Measurements from ENCODE around the gene IGSF9B.
A peak's percentile ranks its signal among the peaks of the same experiment; 100 is the strongest.

IGSF9B gene

DNA sequence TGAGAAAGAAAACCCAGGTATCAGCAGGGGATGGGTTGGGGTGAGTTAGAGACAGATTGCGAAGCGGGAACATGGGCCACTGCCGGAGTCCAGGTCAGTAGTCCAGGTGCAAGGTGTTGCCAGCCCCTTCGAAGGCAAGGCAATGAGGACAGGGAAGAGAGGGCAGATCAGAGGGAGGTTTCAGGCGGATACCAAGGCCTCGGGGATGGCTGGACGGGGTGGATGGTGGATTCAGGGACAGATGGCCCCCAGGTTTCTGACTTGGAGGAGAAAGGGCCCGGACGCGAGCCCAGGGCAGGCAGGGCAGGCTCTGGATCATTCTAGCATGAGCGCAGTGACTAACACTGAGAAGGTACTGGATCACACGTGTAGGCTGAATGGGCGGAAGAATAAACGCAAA is 25.4 kb upstream of the IGSF9B start:
- Histone ChIP-seq H3K9ac (ENCODE audit: low read depth, low read length) (no peak overlapping the region), H3K9me3 (ENCODE audit: insufficient read depth, low read depth, low read length) (no peaks in the 10 kb centered on the region), H3K27ac (ENCODE audit: low read length) (no peak overlapping the region), H3K4me3 (ENCODE audit: low read length) (no peak overlapping the region), H3K36me3 (ENCODE audit: insufficient read depth, low read depth, low read length) (no peaks in the 10 kb centered on the region), H3K27me3 (ENCODE audit: insufficient read depth, low read length) (no peaks in the 10 kb centered on the region), H3K4me1 (ENCODE audit: insufficient read depth, low read length) (no peaks in the 10 kb centered on the region)

DNA sequence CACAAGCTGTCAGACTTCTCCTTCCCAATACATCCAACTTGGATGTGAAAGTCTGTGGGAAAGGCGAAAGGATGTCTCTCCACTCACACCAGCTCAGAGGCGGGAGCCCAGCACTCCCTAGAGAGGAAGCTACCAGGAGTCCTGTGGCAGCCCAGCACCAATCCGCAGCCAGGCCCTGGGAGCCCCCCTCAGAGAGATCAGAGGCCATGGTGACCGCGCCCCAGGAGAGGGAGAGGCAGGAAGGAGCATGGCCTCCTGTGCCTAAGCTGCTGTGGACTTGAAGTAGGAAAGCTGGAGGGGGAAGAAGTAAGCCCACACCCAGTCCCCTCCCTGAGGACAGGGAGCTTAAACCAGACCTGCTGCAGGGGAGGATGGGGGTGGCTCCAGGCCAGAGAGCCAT is 24.4 kb upstream of the IGSF9B start:
- Histone ChIP-seq H3K27me3 (ENCODE audit: insufficient read depth, low read length) (no peaks in the 10 kb centered on the region), H3K4me3 (ENCODE audit: low read length) (no peak overlapping the region), H3K4me1 (ENCODE audit: insufficient read depth, low read length) (no peaks in the 10 kb centered on the region), H3K9me3 (ENCODE audit: insufficient read depth, low read depth, low read length) (no peaks in the 10 kb centered on the region), H3K9ac (ENCODE audit: low read depth, low read length) (no peak overlapping the region), H3K36me3 (ENCODE audit: insufficient read depth, low read depth, low read length) (no peaks in the 10 kb centered on the region), H3K27ac (ENCODE audit: low read length) (no peak overlapping the region)

DNA sequence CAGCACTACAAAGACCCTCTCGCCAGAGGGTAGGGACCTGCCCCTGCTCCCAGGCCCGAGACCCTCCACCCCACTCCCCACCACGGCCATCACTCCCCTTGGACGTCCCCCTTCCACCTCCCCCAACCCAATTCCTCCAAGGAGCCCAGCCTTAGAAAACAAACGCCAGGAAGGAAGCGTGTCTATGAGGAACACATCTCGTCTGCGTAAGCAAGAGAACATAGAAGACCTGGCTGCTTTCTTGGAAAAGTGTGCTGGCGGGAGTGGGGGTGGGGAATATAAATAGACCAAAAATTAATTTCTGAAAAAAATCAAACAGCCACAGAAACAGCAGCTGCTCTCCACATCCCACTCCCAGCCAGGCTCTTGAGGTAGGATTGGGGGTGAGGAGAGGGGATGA is 23.9 kb upstream of the IGSF9B start:
- no peak overlapping the region for H3K27ac ChIP-seq (ENCODE audit: low read length)
- H3K9ac ChIP-seq (ENCODE audit: low read depth, low read length) = no peak overlapping the region
- H3K9me3 ChIP-seq (ENCODE audit: insufficient read depth, low read depth, low read length) = no peaks in the 10 kb centered on the region
- 0 out of 2 replicates have a peak, but pooled peaks cover 2% of the 10 kb centered on the region for H3K27me3 ChIP-seq (ENCODE audit: insufficient read depth, low read length)
- no peak overlapping the region for H3K4me3 ChIP-seq (ENCODE audit: low read length)
- H3K4me1 ChIP-seq (ENCODE audit: insufficient read depth, low read length) = no peaks in the 10 kb centered on the region
- H3K36me3 ChIP-seq (ENCODE audit: insufficient read depth, low read depth, low read length) = no peaks in the 10 kb centered on the region

DNA sequence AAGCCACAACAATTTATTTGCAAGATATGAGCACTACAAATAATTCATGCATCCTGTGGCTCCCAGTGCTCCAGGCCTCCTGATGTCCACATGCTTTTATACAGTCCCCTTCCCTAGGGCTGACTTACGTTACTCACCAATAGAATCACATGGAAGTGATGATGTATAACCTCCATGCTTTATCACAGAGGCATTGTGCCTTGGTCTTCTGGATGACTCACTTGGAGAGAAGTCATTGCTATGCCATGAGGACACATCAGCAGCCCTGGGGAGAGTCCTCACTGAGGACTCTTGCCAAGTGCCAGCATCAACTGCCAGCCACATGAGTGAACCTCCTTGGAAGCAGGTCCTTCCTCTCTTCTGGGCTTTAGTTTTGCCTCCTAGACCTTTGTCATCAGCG is 22.0 kb upstream of the IGSF9B start:
- Histone ChIP-seq H3K36me3 (ENCODE audit: insufficient read depth, low read depth, low read length) (no peaks in the 10 kb centered on the region), H3K27me3 (ENCODE audit: insufficient read depth, low read length) (0 out of 2 replicates have a peak, but pooled peaks cover 3% of the 10 kb centered on the region), H3K4me3 (ENCODE audit: low read length) (no peak overlapping the region), H3K9ac (ENCODE audit: low read depth, low read length) (no peak overlapping the region), H3K27ac (ENCODE audit: low read length) (no peak overlapping the region), H3K4me1 (ENCODE audit: insufficient read depth, low read length) (no peaks in the 10 kb centered on the region), H3K9me3 (ENCODE audit: insufficient read depth, low read depth, low read length) (no peaks in the 10 kb centered on the region)

DNA sequence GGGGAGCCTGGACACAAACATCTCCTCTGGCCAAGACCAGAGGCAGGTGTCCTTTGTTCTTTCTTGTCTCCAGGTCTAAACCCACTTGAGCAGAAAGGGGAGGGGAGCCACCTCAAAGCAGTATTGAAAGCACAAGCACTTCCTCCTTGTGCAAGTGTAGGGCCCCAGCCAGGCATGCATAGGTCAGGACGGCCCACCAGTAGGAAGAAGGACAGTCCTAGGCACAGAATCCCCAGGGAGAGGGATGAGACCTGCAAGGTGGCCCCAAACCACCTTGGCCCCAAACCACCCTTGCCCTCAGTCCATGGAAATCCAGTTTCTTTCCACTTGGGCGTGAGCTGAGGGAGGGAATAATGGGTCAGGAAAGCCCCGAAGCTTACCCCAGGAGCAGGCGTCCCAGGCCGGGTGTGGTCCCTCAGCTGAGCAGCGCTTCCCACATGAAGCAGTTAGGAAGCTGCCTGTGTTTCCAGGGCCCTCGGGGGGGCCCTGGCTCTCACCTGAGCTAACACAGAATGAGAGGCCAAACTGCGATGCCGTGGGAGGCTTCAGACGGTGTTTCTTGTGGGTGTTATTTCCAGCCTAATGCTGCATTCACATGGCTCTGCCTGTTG is 20.4 kb upstream of the IGSF9B start:
- Histone ChIP-seq H3K9ac (ENCODE audit: low read depth, low read length) (no peak overlapping the region), H3K4me1 (ENCODE audit: insufficient read depth, low read length) (no peaks in the 10 kb centered on the region), H3K27ac (ENCODE audit: low read length) (no peak overlapping the region), H3K4me3 (ENCODE audit: low read length) (no peak overlapping the region), H3K36me3 (ENCODE audit: insufficient read depth, low read depth, low read length) (no peaks in the 10 kb centered on the region), H3K9me3 (ENCODE audit: insufficient read depth, low read depth, low read length) (no peaks in the 10 kb centered on the region), H3K27me3 (ENCODE audit: insufficient read depth, low read length) (0 out of 2 replicates have a peak, but pooled peaks cover 3% of the 10 kb centered on the region)

DNA sequence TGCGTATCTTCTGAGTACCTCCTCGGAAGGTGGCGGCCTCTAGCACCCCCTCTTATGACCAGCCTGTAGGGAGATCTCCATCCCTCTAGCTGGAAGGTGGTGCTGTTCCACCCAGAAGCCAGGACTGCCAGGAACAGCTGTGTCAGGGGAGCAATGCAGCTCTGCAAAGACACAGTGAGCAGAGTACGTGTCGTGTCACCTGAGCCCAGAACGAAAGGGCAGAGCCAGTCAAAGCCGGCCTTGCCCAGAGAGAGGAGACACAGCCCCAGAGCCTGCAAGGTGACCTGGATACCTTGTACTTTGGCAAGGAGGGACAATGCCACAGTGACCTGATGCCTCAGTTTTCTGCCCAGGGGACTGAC is 18.7 kb upstream of the IGSF9B start:
- H3K27me3 ChIP-seq (ENCODE audit: insufficient read depth, low read length) = 0 out of 2 replicates have a peak, but pooled peaks cover 3% of the 10 kb centered on the region
- no peaks in the 10 kb centered on the region for H3K9me3 ChIP-seq (ENCODE audit: insufficient read depth, low read depth, low read length)
- no peaks in the 10 kb centered on the region for H3K4me1 ChIP-seq (ENCODE audit: insufficient read depth, low read length)
- no peaks in the 10 kb centered on the region for H3K36me3 ChIP-seq (ENCODE audit: insufficient read depth, low read depth, low read length)
- H3K9ac ChIP-seq (ENCODE audit: low read depth, low read length) = no peak overlapping the region
- no peak overlapping the region for H3K4me3 ChIP-seq (ENCODE audit: low read length)
- H3K27ac ChIP-seq (ENCODE audit: low read length) = no peak overlapping the region

DNA sequence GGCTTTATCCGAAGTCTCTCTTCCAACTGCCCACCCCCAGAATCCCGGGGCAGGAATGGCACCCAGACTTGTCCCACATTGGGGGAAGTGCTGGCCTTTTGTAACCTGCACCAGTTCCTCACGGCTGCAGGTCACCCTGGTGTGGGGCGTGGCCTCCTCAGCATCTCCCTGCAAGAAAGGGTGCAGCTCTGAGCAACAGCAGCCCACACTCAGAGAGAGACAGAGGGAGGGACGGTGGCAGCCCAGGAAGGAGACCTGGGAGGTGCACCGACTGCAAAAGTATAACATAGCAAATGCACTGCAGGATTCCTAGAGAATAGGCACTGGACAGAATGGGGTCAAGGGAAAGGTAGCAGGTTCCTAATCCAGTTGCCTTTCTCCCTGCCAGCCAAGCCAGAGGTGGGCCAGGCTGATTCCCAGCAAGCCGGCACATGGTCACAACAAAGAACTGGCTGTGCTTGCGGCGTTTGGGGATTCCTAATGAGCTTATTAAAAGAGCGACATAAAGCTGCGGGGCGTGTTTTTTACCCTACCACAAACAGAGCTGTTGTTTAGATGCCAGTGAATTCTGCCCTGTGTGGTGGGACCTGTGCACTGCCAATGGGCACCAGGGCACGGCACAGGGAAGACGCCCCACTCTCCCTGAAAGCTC is 18.2 kb upstream of the IGSF9B start:
- Histone ChIP-seq H3K27me3 (ENCODE audit: insufficient read depth, low read length) (peaks cover 4% of the 10 kb centered on the region; the same call in 1 of the 2 replicates), H3K36me3 (ENCODE audit: insufficient read depth, low read depth, low read length) (no peaks in the 10 kb centered on the region), H3K9ac (ENCODE audit: low read depth, low read length) (no peak overlapping the region), H3K4me1 (ENCODE audit: insufficient read depth, low read length) (no peaks in the 10 kb centered on the region), H3K4me3 (ENCODE audit: low read length) (no peak overlapping the region), H3K27ac (ENCODE audit: low read length) (no peak overlapping the region), H3K9me3 (ENCODE audit: insufficient read depth, low read depth, low read length) (no peaks in the 10 kb centered on the region)

DNA sequence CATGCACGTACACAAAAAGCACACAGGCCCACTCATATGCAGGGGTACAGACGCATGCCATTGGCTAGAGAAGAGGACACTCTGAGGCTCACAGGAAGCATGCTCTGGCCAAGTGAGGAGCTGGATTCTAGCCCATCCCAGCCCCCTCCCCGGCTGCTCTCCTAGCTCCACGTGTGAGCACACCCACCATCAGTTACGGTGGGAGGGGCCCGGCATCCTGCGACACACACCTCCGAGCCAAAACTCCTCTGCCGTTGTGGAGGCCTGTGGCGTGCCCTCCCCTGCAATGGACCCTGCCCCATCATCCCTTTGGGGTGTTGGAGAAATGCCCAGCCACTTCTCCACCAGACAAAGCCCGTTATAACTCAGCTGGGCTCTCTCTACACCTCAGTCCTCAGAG is 15.1 kb upstream of the IGSF9B start:
- Histone ChIP-seq H3K4me1 (ENCODE audit: insufficient read depth, low read length) (no peaks in the 10 kb centered on the region), H3K27me3 (ENCODE audit: insufficient read depth, low read length) (peaks cover 31% of the 10 kb centered on the region), H3K36me3 (ENCODE audit: insufficient read depth, low read depth, low read length) (no peaks in the 10 kb centered on the region), H3K27ac (ENCODE audit: low read length) (no peak overlapping the region), H3K9me3 (ENCODE audit: insufficient read depth, low read depth, low read length) (no peaks in the 10 kb centered on the region), H3K9ac (ENCODE audit: low read depth, low read length) (no peak overlapping the region), H3K4me3 (ENCODE audit: low read length) (no peak overlapping the region)

DNA sequence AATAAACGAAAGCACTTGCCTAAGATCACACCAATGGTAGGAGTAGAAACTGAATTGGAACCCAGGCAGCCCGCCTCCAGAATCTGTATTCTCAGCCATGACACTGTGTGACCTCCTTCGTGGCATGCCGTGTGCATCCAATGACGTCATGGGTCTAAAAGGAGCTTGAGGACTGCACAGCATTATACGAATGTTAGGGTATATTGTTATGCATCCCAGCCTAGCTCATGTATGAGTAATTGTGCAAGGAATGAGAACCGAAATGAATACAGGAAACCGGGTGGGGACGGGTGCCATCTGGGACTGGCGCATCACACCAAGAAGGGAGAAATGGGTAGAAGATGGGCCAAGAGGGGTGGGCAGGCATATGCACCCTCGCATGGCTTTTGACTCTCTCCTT is 12.3 kb upstream of the IGSF9B start:
- Histone ChIP-seq H3K4me1 (ENCODE audit: insufficient read depth, low read length) (no peaks in the 10 kb centered on the region), H3K27me3 (ENCODE audit: insufficient read depth, low read length) (peaks cover 36% of the 10 kb centered on the region), H3K9ac (ENCODE audit: low read depth, low read length) (no peak overlapping the region), H3K27ac (ENCODE audit: low read length) (no peak overlapping the region), H3K9me3 (ENCODE audit: insufficient read depth, low read depth, low read length) (no peaks in the 10 kb centered on the region), H3K4me3 (ENCODE audit: low read length) (no peak overlapping the region), H3K36me3 (ENCODE audit: insufficient read depth, low read depth, low read length) (no peaks in the 10 kb centered on the region)

DNA sequence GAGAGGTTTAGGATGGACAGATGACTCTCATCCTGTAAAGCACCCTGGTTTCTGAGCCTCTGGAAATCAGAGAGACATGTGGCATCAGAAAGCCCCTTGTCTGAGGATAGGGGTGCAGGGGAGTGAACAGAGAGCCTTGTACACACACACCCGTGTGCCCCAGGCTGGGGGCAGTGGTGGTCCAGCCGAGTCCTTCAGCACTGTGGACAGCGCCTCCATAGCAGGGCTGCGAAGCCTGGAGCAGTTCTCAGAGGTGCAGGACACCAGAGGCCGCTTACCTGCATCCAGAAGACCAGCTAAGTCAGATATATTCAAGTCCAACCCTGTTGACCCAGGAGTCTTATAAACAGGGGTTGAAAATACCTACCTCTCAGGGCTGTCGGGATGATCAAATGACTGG is 11.5 kb upstream of the IGSF9B start:
- Histone ChIP-seq H3K36me3 (ENCODE audit: insufficient read depth, low read depth, low read length) (no peaks in the 10 kb centered on the region), H3K27ac (ENCODE audit: low read length) (no peak overlapping the region), H3K27me3 (ENCODE audit: insufficient read depth, low read length) (peaks cover 36% of the 10 kb centered on the region), H3K4me3 (ENCODE audit: low read length) (no peak overlapping the region), H3K9ac (ENCODE audit: low read depth, low read length) (no peak overlapping the region), H3K9me3 (ENCODE audit: insufficient read depth, low read depth, low read length) (no peaks in the 10 kb centered on the region), H3K4me1 (ENCODE audit: insufficient read depth, low read length) (no peaks in the 10 kb centered on the region)

DNA sequence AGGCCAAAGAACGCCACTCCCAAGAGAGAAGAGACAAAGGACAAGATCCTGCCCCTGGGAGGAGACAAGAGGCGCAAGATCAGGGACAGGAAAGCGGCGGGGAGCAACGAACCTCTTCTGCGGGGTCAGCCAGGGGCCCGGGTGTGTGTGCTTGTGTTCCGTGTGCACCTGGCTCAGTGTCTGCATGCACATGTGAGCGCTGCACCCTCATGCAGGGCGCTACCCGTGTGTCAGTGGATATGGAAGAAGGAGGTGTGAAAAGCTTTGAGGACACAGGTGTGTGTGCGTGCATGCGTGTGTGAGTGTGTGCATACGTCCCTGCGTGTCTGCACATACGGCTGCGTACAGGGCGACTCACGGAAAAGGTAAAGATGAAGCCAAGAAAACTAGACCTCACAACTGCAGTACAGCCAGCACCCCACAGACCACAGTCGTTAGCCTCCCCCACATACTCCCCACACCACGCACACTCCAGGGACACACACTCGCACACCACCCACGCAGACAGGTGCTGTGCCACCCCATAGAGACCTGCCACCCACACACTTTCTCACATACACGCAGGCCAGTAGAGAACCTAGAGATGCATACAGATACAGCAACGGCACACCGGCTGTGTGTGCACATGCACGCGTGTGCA is 11.0 kb upstream of the IGSF9B start:
- H3K27ac ChIP-seq (ENCODE audit: low read length) = no peak overlapping the region
- peak overlapping the region; percentile 29; the same call in 1 of the 2 replicates for H3K4me3 ChIP-seq (ENCODE audit: low read length)
- peaks cover 36% of the 10 kb centered on the region for H3K27me3 ChIP-seq (ENCODE audit: insufficient read depth, low read length)

More for the DNA sequence above, 11.0 kb upstream of the IGSF9B start:
- Histone ChIP-seq H3K9me3 (ENCODE audit: insufficient read depth, low read depth, low read length) (no peaks in the 10 kb centered on the region), H3K9ac (ENCODE audit: low read depth, low read length) (peak overlapping the region; percentile 43; the same call in 1 of the 2 replicates), H3K36me3 (ENCODE audit: insufficient read depth, low read depth, low read length) (no peaks in the 10 kb centered on the region), H3K4me1 (ENCODE audit: insufficient read depth, low read length) (no peaks in the 10 kb centered on the region)
